Effector memory CD4-positive, alpha-beta T cell (primary cell): ENCODE results near the gene KCNN3.

Experiments
- DNase-seq, 3 donors: peaks; one replicate each; pipeline ENCODE4 v3.0.0-alpha.2; 2020
- H3K27ac ChIP-seq: 2 replicates; pipeline ENCODE4 v1.7.0; 2013; ENCODE audit warnings: mild to moderate bottlenecking, low read length, moderate library complexity; ENCODE audit not compliant: insufficient read depth, poor library complexity, severe bottlenecking
- H3K27me3 ChIP-seq: replicated peaks from 2 replicates; pipeline ENCODE4 v1.7.0; 2013; ENCODE audit warnings: mild to moderate bottlenecking, low read length; ENCODE audit not compliant: insufficient read depth, control insufficient read depth, poor library complexity, severe bottlenecking
- H3K36me3 ChIP-seq: 2 replicates; pipeline ENCODE4 v1.7.0; 2013; ENCODE audit warnings: mild to moderate bottlenecking, low read length, moderate library complexity; ENCODE audit not compliant: control insufficient read depth, insufficient read depth
- H3K4me1 ChIP-seq: 2 replicates; pipeline ENCODE4 v1.7.0; 2013; ENCODE audit warnings: low read length, mild to moderate bottlenecking; ENCODE audit not compliant: control insufficient read depth, insufficient read depth, poor library complexity, severe bottlenecking
- H3K4me3 ChIP-seq: 2 replicates; pipeline ENCODE4 v1.7.0; 2013; ENCODE audit warnings: low read length, low read depth, mild to moderate bottlenecking; ENCODE audit not compliant: insufficient read depth, poor library complexity, severe bottlenecking
- H3K9me3 ChIP-seq: 2 replicates; pipeline ENCODE4 v1.7.0; 2013; ENCODE audit warnings: mild to moderate bottlenecking, low read length, moderate library complexity; ENCODE audit not compliant: control insufficient read depth

The KCNN3 gene

DNA sequence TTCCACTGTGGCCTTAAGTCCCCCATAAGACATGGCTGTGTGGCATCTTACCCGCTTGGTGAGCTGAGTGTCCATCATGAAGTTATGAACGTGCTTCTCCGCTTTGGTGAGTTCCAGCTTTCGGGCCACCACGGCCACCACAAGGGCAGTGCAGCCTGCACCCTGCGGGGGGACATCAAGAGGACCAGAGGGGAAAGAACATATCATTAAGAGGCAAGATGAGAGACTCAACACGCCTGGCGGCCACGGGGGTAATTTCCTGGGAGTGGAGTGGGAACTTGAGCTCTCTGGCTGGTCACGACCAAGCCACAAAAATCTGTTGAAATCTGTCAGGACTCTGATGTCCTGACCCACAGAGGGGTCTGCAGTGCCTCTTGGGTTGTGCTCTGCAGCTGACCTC, 144.2 kb downstream of the KCNN3 start:
- no peaks in the 10 kb centered on the region for H3K4me1 ChIP-seq
- H3K27ac ChIP-seq = no peak overlapping the region
- DNase-seq = no peak
- H3K9me3 ChIP-seq = no peaks in the 10 kb centered on the region
- no peaks in the 10 kb centered on the region for H3K36me3 ChIP-seq
- H3K4me3 ChIP-seq = no peak overlapping the region
- no peaks in the 10 kb centered on the region for H3K27me3 ChIP-seq

DNA sequence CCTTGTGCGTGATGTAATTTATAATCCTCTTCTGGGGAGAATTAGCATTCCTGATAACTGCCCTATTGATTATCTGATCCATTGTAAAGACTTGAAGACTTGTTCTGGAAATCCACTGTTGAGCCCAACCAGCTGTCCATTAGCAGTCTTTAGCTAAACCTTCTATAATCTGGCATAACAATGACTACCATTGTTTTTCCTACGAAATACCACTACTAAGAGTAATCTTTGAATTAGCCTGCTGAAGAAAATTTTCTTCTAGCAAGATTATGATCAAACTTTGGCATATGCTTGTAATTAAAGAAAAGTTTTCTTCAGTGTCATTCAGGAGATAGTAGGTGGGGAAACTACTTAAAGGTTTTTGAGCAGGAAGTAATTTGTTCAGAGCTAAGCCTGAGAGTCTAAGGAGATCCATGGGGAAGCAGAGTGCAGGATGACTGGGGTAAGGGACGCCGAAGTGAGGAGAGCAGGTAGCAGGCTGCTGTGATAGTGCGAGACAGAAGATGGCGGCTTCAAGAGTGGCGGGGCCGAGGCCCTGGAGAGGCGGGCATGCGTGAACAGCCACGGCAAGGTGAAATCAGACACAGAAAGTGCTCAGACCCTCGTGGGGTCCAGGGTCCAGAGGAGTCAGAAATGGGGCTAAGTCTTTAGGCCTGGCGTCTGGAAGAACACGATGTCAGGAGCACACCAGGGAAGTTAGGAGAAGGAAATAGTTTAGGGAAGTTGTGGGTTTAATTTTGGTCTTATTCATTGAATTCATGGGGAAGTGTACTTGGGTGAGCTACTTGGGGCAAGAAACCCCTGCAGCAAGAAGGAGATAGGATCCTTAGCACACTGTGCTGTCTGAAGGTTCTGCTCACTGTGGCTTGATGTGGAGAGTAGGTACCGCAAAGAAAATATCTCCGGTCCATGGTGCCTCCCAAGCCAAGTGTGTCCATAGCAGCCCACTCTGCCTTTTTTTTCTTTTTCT, 149.5 kb downstream of the KCNN3 start:
- Histone ChIP-seq H3K4me3 (no peak overlapping the region), H3K4me1 (no peaks in the 10 kb centered on the region), H3K9me3 (no peaks in the 10 kb centered on the region), H3K27me3 (no peaks in the 10 kb centered on the region), H3K27ac (no peak overlapping the region), H3K36me3 (no peaks in the 10 kb centered on the region)
- no peak for DNase-seq

DNA sequence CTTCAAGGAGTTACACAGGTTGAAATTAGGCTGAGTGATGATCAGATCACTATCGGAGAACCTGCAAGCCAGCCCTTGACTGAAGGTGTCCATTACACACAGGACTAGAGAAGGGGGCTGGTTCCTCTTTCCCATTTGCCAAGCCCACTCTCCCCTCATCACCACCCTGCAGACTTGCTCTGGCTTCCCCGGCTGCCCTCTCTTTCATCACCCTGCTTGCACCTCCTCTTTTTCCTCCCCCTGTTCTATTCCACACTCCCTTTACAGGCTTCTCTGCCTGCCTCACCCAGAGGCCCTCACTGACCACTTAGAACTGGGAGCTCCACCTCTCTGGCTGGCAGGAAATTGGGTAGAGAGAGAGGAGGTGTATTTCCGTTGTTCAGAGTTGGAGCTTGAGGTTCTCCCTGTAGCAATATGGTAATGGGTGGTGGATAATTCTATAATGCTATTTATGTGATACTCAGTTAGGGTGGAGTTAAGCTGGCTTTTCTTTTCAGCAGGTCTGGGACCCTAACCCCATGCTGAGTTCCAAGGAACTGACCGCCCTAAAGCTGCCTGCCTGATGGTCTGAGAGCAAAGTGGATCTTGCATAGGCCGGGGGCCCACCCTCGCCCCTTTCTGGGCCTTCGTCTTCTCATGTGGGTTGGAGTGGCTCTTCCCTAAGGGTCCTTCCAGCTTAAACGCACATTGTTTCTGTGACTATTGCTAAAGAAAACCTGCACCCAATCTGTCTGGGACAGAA, 150.3 kb downstream of the KCNN3 start:
- DNase-seq = no peak
- H3K36me3 ChIP-seq = no peaks in the 10 kb centered on the region
- no peak overlapping the region for H3K27ac ChIP-seq
- H3K4me3 ChIP-seq = no peak overlapping the region
- no peaks in the 10 kb centered on the region for H3K27me3 ChIP-seq
- H3K4me1 ChIP-seq = no peaks in the 10 kb centered on the region
- no peaks in the 10 kb centered on the region for H3K9me3 ChIP-seq

DNA sequence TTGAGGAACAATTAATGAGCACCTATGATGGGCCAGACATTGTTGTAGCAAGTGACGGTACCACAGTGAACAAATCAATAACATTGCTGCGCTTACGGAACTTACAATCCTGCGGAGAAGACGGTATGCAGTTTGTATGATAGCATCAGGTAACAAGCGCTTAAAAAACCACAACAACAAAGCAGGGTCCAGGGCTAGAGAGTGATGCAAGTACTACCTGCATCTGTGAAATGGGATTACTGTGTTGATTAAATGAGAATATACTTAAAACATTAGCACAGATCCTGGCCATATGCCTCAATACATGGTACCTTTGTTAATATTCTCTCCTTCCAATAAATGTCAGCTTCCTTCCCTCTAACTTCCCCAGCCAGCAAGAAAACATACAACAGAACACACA, 151.5 kb downstream of the KCNN3 start:
- H3K4me3 ChIP-seq = no peak overlapping the region
- no peaks in the 10 kb centered on the region for H3K9me3 ChIP-seq
- no peak overlapping the region for H3K27ac ChIP-seq
- H3K4me1 ChIP-seq = no peaks in the 10 kb centered on the region
- no peaks in the 10 kb centered on the region for H3K36me3 ChIP-seq
- DNase-seq = no peak
- H3K27me3 ChIP-seq = no peaks in the 10 kb centered on the region

DNA sequence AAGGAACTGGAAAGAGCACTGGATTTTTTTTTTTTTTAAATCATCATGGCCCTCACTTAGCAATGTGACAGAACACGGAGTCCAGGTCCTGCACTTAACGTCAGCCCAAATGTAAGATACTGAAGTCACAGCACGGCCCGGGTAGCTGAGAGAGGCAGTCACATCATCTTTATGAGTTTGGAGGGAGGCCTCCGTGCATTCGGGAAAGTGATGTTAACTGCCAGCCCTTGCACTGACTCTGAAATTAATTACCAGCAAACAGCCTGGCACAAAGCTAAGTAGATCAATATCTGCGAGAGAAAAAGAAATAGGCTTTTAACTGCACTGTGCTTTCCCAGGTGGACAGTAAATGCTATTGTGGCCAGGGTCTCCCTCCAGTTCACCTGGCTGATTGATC, 152.6 kb downstream of the KCNN3 start:
- H3K4me1 ChIP-seq = no peaks in the 10 kb centered on the region
- no peak overlapping the region for H3K4me3 ChIP-seq
- no peaks in the 10 kb centered on the region for H3K27me3 ChIP-seq
- no peaks in the 10 kb centered on the region for H3K36me3 ChIP-seq
- H3K27ac ChIP-seq = no peak overlapping the region
- no peaks in the 10 kb centered on the region for H3K9me3 ChIP-seq
- no peak for DNase-seq

DNA sequence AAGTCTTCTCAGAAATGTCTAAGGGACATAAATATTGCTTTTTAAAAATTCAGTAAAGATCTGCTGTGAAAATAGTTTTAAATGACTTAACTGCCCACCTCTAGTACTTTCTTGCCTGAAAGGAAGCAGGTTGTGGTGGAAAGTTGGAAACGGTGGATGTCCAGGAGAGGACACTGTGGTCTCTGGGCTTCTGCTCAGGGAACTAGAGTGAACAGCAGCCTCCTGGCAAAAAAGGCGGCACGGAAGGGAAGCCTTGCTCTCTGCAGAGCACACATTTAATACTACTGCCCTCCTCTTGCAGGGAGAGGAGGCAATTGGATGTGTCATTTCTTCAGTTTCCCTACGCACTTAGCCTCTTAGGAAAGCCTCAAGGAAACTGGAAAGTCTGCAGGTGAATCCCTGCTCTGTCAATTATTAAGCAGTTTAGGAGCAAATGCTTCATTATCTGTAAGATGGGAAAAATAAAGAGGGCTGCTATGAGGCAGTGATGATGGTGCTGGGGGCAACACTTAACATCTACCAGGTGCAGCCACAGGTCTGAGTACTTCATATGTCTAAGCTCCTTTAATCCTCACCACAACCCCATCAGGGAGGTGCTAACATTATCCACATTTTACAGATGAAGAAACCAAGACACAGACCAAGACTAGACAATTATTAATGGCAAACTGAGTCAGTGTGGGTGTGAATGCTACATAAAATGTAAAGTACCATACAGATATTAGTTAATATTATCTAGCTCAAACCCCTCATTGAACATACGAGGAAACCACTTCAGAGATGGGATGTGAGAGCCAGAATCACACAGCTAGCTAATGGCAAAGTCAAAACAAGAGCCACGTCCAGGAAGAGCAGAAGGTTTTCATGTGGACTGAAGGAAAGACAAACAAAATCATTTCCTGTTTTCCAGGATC, 153.2 kb downstream of the KCNN3 start:
- DNase-seq = no peak
- Histone ChIP-seq H3K9me3 (no peaks in the 10 kb centered on the region), H3K27me3 (no peaks in the 10 kb centered on the region), H3K36me3 (no peaks in the 10 kb centered on the region), H3K4me1 (no peaks in the 10 kb centered on the region), H3K27ac (no peak overlapping the region), H3K4me3 (no peak overlapping the region)

DNA sequence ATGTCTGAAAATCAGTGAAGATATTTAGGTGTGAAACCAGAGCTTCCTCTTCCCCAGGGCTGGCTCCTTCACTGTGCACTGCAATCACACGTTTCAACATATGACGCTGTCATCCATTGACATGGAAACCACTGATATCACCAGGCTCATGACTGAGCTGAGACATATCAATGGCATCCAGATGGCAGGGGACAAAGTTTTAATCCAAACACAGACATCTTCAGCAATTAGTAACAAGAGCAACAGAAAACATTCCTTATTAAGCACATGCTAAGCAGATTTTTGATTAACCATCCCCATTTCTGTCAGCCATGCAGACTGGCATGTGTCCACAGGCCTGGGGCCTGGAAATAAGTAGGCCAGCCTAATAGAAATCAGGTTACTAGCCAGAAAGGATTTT, 154.1 kb downstream of the KCNN3 start:
- Histone ChIP-seq H3K36me3 (no peaks in the 10 kb centered on the region), H3K4me1 (no peaks in the 10 kb centered on the region)

DNA sequence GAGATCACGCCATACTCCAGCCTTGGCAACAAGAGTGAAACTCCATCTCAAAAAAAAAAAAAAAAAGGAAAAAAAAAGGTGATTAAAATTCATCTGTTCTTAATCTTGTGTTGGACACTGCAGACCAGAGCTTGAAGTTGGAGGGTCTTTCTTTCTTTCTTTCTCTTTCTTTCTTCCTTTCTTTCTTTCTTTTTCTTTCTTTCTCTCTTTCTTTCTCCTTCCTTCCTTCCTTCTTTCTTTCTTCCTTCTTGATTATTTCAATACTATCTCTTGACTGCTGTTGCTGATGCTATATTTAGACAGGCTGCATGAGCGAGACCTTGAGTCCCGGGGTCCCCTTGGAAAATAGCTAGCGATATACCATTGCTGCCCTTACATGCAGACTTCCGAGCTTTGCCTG, 154.7 kb downstream of the KCNN3 start:
- H3K4me1 ChIP-seq = no peaks in the 10 kb centered on the region
- H3K27ac ChIP-seq = no peak overlapping the region
- no peak for DNase-seq
- H3K36me3 ChIP-seq = no peaks in the 10 kb centered on the region
- no peaks in the 10 kb centered on the region for H3K9me3 ChIP-seq
- H3K4me3 ChIP-seq = no peak overlapping the region
- H3K27me3 ChIP-seq = no peaks in the 10 kb centered on the region

More for the DNA sequence above, 154.1 kb downstream of the KCNN3 start:
- no peak for DNase-seq
- Histone ChIP-seq H3K4me3 (no peak overlapping the region), H3K27me3 (no peaks in the 10 kb centered on the region), H3K27ac (no peak overlapping the region), H3K9me3 (no peaks in the 10 kb centered on the region)

DNA sequence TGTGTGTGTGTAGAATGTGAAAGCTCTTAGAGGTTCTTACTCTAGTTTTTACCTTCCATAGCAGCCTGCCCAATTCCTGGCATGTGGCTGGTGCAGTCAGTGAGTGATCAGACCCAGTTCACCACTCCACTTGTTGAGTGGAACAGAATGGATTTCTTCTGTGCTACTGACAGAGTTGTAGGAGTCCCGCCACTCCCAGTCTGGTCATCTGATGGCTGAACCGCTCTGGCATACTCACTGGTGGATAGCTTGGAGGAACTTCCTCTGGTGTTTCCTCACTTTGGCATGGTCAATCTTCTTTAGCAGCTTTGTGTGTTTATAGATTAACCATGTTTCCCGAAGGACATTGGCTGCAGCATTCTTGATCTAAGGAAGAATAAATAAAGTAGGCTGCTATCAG, 155.4 kb downstream of the KCNN3 start:
- no peak for DNase-seq
- no peaks in the 10 kb centered on the region for H3K9me3 ChIP-seq
- no peaks in the 10 kb centered on the region for H3K4me1 ChIP-seq
- no peak overlapping the region for H3K4me3 ChIP-seq
- no peaks in the 10 kb centered on the region for H3K36me3 ChIP-seq
- H3K27ac ChIP-seq = no peak overlapping the region
- H3K27me3 ChIP-seq = no peaks in the 10 kb centered on the region
